PC-9 (cell line): ENCODE measurements around the gene MYH16.

Experiments
- CTCF ChIP-seq: fragments of 200-600 bp; sonication (generic); conservative IDR thresholded peaks from 2 replicates; pipeline ENCODE4 v1.6.1; 2017; ENCODE audit warnings: mixed run types, antibody characterized with exemption, mild to moderate bottlenecking, moderate library complexity
- EZH2 ChIP-seq: fragments of 200-600 bp; sonication (generic); IDR thresholded peaks from 2 replicates; pipeline ENCODE4 v1.8.0; 2017; ENCODE audit warnings: antibody characterized with exemption, low read depth

DNA sequence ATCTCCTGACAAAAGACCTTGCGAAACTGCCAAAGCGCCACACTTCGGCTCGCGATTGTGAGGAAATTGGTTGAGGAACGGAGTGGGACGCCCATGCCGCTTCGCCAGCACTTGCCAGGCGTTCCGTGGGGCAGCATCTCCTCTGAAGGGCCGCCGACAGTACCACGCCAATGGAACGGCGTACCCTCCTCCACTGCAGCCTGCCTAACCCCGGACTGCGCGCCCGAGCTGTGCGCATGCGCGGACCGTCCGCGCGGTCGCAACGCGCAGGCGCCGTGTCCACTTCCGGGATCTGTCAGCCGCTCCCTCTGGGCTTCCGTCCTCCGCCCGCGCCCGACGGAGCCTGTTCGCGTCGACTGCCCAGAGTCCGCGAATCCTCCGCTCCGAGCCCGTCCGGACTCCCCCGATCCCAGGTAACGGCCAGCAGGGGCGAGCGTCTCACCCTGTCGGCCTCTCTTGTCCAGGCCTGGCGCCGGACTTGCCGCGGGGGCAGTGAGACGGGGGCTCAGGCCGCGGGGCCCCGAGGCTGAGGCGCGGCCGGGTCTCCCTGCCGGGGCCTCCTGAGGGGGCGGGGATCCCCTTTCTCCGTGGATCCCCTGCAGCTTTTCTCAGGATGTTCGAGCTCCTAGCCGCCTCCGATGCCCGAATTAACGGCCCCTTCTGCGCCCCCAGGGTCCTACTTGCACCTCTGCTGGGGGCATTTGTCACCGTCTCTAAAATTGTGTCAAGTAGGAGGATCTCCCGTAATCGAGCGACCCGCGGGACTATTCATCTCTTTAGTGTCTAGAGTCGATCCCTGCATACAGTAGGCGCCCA, 53.2 kb downstream of the MYH16 start, which contains the start of gene ARPC1A:
- TF ChIP-seq EZH2 (no peak), CTCF (no peak)
